HepG2 (cell line): ENCODE results near the gene SLA2. TPM values are rescaled to one million over a fixed set of nuclear protein-coding genes. Genes with fewer than 3 reads are reported as not detected.

ENCODE experiments used
- ELF3 ChIP-seq: IDR thresholded peaks from 2 replicates; pipeline ENCODE4 v1.6.1; 2016; ENCODE audit warnings: missing genetic modification reagents, missing compliant biosample characterization
- HNF4G ChIP-seq, 2 experiments: sonication (generic) in 1 of 2; formaldehyde crosslinking in 1 of 2; IDR thresholded peaks; 2 replicates each; pipeline versions ENCODE4 v1.4.0 to v1.6.1; 2011 to 2020; ENCODE audit warnings: borderline replicate concordance in 2 of 2, low read depth in 2 of 2, mild to moderate bottlenecking in 2 of 2, low read length in 1 of 2, missing genetic modification reagents in 1 of 2, moderate library complexity in 1 of 2
- HNRNPK ChIP-seq: fragments of 200-400 bp; formaldehyde crosslinking; IDR thresholded peaks from 2 replicates; pipeline ENCODE4 v1.6.1; 2018; ENCODE audit warnings: low read length, low read depth, moderate library complexity, mild to moderate bottlenecking; ENCODE audit not compliant: poor library complexity, severe bottlenecking
- KDM3A ChIP-seq: IDR thresholded peaks from 2 replicates; pipeline ENCODE4 v1.6.1; 2018; ENCODE audit warnings: low read depth, missing compliant biosample characterization
- KMT2A ChIP-seq: sonication (generic); formaldehyde crosslinking; IDR thresholded peaks from 2 replicates; pipeline ENCODE4 v1.4.0; 2020; ENCODE audit warnings: missing genetic modification reagents
- NBN ChIP-seq: fragments of 450-650 bp; conservative IDR thresholded peaks from 2 replicates; pipeline ENCODE4 v1.6.1; 2017
- RFX1 ChIP-seq: fragments of 450-650 bp; IDR thresholded peaks from 2 replicates; pipeline ENCODE4 v1.6.1; 2017
- SMAD3 ChIP-seq: sonication (generic); formaldehyde crosslinking; IDR thresholded peaks from 2 replicates; pipeline ENCODE4 v1.4.0; 2020; ENCODE audit warnings: missing genetic modification reagents
- TBX2 ChIP-seq: sonication (generic); formaldehyde crosslinking; IDR thresholded peaks from 2 replicates; pipeline ENCODE4 v1.5.0; 2020; ENCODE audit warnings: missing genetic modification reagents, mild to moderate bottlenecking, borderline replicate concordance
- TCF7L2 ChIP-seq: IDR thresholded peaks from 2 replicates; pipeline ENCODE4 v1.6.1; 2011; ENCODE audit warnings: mild to moderate bottlenecking, low read depth, low read length, moderate library complexity
- ZFP36L2 ChIP-seq: sonication (generic); formaldehyde crosslinking; IDR thresholded peaks from 2 replicates; pipeline ENCODE4 v1.4.0; 2020; ENCODE audit warnings: missing genetic modification reagents
- ZNF230 ChIP-seq: sonication (generic); formaldehyde crosslinking; IDR thresholded peaks from 2 replicates; pipeline ENCODE4 v1.4.0; 2020; ENCODE audit warnings: mild to moderate bottlenecking, missing genetic modification reagents
- ZNF354B ChIP-seq: sonication (generic); formaldehyde crosslinking; IDR thresholded peaks from 2 replicates; pipeline ENCODE4 v1.8.0; 2022; ENCODE audit warnings: mild to moderate bottlenecking, missing genetic modification reagents
- ZNF446 ChIP-seq: sonication (generic); formaldehyde crosslinking; IDR thresholded peaks from 2 replicates; pipeline ENCODE4 v1.5.0; 2020; ENCODE audit warnings: mild to moderate bottlenecking, missing genetic modification reagents
- ZNF451 ChIP-seq: sonication (generic); formaldehyde crosslinking; IDR thresholded peaks from 2 replicates; pipeline ENCODE4 v1.5.0; 2020; ENCODE audit warnings: mild to moderate bottlenecking, missing genetic modification reagents
- polyA plus RNA-seq, 8 experiments: library from polyadenylated mRNA; depleted of rRNA in 3 of 8; stranded (reverse) in 7 of 8; unstranded in 1 of 8; fragments of >200 nt; fragmentation: Illumina TruSeq in 4 of 8; extraction: Trizol in 4 of 8; gene quantifications; 2 replicates each; pipeline versions ENCODE4 v1.2.1 to v1.2.3, GENCODE V29; 2011 to 2016; ENCODE audit warnings: low read depth in 4 of 8, missing spikeins in 1 of 8, mixed read lengths in 1 of 8; ENCODE audit not compliant: insufficient read depth in 1 of 8
- total RNA-seq, 5 experiments: library from RNA; depleted of rRNA; stranded (reverse); fragments of >200 nt; fragmentation: Illumina TruSeq; extraction: Trizol; gene quantifications; 2 replicates each; pipeline ENCODE4 v1.2.3, GENCODE V29; 2016; ENCODE audit warnings: low read depth in 1 of 5
- TF ChIP-seq, protein P1 (sequence below): sonication (generic); formaldehyde crosslinking; IDR thresholded peaks from 2 replicates; pipeline ENCODE4 v1.4.0; 2020; ENCODE audit warnings: missing genetic modification reagents, mild to moderate bottlenecking, borderline replicate concordance
- TF ChIP-seq, protein P2 (sequence below): sonication (generic); formaldehyde crosslinking; IDR thresholded peaks from 2 replicates; pipeline ENCODE4 v1.4.0; 2020; ENCODE audit warnings: missing genetic modification reagents
- TF ChIP-seq, protein P3 (sequence below): sonication (generic); formaldehyde crosslinking; IDR thresholded peaks from 2 replicates; pipeline ENCODE4 v1.9.0; 2021; ENCODE audit warnings: missing genetic modification reagents, mild to moderate bottlenecking, borderline replicate concordance
- TF ChIP-seq, protein P4 (sequence below): sonication (generic); formaldehyde crosslinking; IDR thresholded peaks from 2 replicates; pipeline ENCODE4 v1.5.1; 2020; ENCODE audit warnings: missing genetic modification reagents, mild to moderate bottlenecking, borderline replicate concordance

The SLA2 gene
- total and polyA plus RNA-seq, 2 of the 13 experiments (the other 11 are each of a cell fraction or from before 2014, with no cell fraction given), result 1.6 to 3.6 TPM

DNA sequence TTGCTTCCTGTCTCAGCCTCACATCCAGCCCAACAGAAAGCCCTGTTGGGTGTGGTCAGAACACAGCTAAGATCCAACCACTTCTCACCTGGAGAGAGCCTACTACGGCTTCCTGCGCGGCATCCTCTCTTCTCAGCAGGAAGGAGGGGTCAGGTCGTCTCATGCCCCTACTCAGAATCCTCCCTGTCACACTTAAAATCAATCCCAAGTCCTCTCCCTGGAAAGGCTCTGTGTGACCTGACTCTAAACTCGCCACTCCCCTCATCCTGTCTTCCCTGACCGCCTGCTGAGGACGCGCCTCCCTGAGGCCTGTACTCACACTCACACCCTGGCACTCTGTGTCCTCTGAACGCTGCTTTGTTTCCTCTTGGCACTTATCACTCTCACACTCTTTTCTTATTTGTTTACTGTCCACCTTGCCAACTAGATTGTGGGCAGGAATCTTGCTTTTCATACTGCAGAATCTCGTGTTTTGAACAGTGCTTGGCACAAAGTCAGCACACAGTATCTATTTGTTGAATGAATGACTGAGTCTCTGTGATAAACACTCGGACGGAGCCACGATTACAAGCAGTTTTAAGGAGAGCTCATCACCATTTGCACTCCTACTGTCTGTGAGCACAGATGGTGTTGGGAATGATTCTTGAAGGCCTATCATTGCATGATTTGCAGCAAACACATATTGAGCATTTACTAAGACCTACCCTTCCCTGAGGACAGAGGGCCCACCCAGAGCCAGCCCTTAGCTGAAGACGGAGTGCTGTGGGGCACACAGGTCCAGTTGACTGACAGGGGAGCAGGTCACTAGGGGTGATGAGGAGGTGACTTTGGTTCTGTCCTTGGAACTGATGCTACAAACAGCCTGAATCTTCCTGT lies 21.7 kb downstream of the SLA2 start (continued):
- TF ChIP-seq HNF4G (IDR thresholded peaks at IDR 0.05; ENCODE audit: borderline replicate concordance, low read depth, low read length) (no peak), HNF4G (CRISPR knock-in tag; IDR thresholded peaks at IDR 0.05; ENCODE audit: borderline replicate concordance, low read depth) (no peak), TBX2 (CRISPR knock-in tag) (0 out of 2 replicates have a peak, but pooled peaks have one; percentile 1), ZNF451 (CRISPR knock-in tag) (no peak), TCF7L2 (no peak), ZNF446 (CRISPR knock-in tag) (no peak), KDM3A (no peak), ZNF354B (CRISPR knock-in tag) (no peak), SMAD3 (CRISPR knock-in tag) (0 out of 2 replicates have a peak, but pooled peaks have one; percentile 29), ELF3 (CRISPR knock-in tag) (peak; percentile 72), NBN (no peak), HNRNPK (no peak), KMT2A (CRISPR knock-in tag) (peak; percentile 64; the same call in 1 of the 2 replicates), ZFP36L2 (CRISPR knock-in tag) (no peak), RFX1 (no peak), ZNF230 (CRISPR knock-in tag) (no peak)
- TF ChIP-seq, protein P1, sequence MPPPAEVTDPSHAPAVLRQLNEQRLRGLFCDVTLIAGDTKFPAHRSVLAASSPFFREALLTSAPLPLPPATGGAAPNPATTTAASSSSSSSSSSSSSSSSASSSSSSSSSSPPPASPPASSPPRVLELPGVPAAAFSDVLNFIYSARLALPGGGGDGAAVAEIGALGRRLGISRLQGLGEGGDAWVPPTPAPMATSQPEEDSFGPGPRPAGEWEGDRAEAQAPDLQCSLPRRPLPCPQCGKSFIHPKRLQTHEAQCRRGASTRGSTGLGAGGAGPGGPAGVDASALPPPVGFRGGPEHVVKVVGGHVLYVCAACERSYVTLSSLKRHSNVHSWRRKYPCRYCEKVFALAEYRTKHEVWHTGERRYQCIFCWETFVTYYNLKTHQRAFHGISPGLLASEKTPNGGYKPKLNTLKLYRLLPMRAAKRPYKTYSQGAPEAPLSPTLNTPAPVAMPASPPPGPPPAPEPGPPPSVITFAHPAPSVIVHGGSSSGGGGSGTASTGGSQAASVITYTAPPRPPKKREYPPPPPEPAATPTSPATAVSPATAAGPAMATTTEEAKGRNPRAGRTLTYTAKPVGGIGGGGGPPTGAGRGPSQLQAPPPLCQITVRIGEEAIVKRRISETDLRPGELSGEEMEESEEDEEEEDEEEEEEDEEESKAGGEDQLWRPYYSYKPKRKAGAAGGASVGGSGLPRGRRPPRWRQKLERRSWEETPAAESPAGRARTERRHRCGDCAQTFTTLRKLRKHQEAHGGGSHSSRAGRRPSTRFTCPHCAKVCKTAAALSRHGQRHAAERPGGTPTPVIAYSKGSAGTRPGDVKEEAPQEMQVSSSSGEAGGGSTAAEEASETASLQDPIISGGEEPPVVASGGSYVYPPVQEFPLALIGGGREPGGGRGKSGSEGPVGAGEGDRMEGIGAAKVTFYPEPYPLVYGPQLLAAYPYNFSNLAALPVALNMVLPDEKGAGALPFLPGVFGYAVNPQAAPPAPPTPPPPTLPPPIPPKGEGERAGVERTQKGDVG (CRISPR knock-in tag), result no peak
- TF ChIP-seq, protein P2, sequence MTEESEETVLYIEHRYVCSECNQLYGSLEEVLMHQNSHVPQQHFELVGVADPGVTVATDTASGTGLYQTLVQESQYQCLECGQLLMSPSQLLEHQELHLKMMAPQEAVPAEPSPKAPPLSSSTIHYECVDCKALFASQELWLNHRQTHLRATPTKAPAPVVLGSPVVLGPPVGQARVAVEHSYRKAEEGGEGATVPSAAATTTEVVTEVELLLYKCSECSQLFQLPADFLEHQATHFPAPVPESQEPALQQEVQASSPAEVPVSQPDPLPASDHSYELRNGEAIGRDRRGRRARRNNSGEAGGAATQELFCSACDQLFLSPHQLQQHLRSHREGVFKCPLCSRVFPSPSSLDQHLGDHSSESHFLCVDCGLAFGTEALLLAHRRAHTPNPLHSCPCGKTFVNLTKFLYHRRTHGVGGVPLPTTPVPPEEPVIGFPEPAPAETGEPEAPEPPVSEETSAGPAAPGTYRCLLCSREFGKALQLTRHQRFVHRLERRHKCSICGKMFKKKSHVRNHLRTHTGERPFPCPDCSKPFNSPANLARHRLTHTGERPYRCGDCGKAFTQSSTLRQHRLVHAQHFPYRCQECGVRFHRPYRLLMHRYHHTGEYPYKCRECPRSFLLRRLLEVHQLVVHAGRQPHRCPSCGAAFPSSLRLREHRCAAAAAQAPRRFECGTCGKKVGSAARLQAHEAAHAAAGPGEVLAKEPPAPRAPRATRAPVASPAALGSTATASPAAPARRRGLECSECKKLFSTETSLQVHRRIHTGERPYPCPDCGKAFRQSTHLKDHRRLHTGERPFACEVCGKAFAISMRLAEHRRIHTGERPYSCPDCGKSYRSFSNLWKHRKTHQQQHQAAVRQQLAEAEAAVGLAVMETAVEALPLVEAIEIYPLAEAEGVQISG (CRISPR knock-in tag), result 0 out of 2 replicates have a peak, but pooled peaks have one; percentile 32
- TF ChIP-seq, protein P3, sequence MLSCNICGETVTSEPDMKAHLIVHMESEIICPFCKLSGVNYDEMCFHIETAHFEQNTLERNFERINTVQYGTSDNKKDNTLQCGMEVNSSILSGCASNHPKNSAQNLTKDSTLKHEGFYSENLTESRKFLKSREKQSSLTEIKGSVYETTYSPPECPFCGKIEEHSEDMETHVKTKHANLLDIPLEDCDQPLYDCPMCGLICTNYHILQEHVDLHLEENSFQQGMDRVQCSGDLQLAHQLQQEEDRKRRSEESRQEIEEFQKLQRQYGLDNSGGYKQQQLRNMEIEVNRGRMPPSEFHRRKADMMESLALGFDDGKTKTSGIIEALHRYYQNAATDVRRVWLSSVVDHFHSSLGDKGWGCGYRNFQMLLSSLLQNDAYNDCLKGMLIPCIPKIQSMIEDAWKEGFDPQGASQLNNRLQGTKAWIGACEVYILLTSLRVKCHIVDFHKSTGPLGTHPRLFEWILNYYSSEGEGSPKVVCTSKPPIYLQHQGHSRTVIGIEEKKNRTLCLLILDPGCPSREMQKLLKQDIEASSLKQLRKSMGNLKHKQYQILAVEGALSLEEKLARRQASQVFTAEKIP (CRISPR knock-in tag), result no peak
- TF ChIP-seq, protein P4, sequence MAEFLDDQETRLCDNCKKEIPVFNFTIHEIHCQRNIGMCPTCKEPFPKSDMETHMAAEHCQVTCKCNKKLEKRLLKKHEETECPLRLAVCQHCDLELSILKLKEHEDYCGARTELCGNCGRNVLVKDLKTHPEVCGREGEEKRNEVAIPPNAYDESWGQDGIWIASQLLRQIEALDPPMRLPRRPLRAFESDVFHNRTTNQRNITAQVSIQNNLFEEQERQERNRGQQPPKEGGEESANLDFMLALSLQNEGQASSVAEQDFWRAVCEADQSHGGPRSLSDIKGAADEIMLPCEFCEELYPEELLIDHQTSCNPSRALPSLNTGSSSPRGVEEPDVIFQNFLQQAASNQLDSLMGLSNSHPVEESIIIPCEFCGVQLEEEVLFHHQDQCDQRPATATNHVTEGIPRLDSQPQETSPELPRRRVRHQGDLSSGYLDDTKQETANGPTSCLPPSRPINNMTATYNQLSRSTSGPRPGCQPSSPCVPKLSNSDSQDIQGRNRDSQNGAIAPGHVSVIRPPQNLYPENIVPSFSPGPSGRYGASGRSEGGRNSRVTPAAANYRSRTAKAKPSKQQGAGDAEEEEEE (CRISPR knock-in tag), result no peak
